HG02798 (cell line): Measurements from ENCODE around the gene TSC22D3.
A peak's percentile ranks its signal among the peaks of the same experiment; 100 is the strongest.

Experiments used
- ATAC-seq: cut with Tn5 transposase; IDR thresholded peaks from one replicate; pipeline ENCODE4 v1.9.1; 2021; ENCODE audit warnings: mild to moderate bottlenecking; ENCODE audit not compliant: unreplicated experiment, poor library complexity

TSC22D3 gene

GRCh38 chrX:107731831-107732502 is 43.6 kb downstream of the TSC22D3 start:
- no peak for ATAC-seq

GRCh38 chrX:107730991-107731766 is 44.4 kb downstream of the TSC22D3 start:
- ATAC-seq, result no peak

GRCh38 chrX:107730298-107730655 is 45.3 kb downstream of the TSC22D3 start:
- ATAC-seq, result no peak

DNA sequence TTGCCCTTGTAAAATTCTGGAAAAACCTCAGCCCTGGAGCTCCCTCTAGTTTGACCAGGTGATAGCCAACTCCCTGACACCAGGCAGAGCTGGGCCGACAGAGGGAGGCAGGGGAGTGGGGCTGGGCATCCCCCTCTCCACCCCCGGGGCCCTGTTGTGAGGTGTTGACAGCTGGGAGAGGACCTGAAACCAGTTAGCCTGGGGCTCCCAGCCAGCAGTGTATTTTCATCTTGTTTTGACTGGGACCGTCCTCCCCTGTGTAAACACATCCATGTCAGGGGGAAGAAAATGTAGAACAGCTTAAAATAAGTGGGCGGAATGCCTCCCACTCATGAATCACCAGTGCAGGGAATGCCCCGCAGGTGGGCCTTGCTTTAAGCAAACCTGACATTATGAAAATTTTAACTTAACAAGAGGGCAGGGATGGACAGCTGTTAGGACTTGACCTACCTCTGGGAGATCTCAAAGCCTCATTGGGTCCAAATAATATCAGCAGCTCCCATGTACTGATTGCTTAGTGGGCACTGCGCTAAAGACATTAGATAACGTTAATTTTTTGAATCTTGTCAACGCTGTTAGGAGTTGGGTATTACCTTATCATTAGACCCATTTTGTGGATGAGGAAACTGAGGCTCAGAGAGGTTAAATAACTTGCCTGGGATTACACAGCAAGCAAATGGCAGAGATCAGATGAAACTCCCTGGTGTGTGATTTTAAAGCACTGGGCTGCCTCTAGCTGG is 45.9 kb downstream of the TSC22D3 start:
- peak; percentile 89 for ATAC-seq

DNA sequence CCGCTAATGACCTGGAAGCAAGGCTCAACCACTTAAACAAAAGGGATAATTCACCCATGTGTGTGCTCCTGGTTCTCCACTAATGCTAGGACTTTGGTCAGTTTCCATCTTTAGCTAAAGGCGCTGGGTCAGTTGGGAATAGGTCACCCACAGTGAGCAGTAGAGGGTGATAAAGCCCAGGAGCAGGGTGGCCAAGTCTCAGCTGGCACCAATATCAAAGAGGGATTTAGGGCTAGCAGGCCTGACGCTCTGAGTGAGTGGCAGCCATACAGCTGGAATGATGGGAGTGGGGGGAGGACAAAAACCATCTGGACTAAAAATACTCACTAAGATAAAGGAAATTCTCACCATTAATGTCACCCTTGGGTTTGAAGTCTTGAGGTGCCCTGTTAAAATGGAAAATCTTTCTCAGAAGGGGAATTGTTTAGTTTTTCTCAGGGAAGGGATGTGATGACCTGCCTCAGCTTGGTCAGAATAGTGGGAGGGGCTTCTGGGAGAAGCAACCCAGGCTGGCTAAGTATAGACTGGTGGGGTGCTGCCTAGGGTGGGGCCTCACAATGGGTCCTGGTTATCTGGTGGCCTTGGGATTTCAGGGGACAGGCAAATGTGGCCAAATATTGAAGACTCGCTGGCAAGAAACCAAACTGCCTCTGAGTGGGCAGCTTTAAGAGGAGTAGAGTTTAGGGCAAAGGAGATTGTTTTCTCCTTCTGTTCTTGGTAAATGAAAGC is 47.1 kb downstream of the TSC22D3 start:
- no peak for ATAC-seq

DNA sequence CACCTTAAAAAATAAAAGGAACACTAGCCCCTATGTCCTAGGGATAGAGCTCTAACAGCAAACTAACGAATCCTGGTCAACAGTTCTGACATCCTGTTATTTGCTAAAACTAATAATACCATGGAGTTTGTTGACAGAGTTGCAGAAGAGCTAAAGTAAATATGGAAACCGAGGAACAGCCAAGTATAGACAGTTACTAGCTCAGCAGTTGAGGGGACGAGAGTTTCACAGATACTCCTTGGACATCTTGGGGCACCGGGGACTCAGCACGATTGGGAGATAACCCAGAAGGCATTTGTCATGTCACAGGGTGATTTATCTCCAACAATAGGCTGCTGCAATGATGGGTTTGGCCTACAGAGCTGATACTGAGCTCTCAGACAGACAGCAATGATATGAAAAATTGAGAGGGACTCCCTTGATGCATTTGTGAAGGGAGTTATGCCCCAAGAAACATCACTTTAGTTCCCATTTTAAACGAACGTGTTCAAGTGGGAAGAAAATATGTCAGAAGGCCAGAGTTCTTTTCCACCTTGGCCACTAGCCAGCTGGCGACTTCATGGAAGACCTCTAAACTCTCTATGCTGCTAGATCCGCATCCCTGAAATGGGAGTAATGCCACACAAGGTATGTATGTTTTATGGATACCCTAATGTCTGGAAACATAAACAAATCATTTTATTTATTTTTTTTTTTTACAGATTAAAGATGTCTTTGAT is 48.6 kb downstream of the TSC22D3 start:
- no peak for ATAC-seq

DNA sequence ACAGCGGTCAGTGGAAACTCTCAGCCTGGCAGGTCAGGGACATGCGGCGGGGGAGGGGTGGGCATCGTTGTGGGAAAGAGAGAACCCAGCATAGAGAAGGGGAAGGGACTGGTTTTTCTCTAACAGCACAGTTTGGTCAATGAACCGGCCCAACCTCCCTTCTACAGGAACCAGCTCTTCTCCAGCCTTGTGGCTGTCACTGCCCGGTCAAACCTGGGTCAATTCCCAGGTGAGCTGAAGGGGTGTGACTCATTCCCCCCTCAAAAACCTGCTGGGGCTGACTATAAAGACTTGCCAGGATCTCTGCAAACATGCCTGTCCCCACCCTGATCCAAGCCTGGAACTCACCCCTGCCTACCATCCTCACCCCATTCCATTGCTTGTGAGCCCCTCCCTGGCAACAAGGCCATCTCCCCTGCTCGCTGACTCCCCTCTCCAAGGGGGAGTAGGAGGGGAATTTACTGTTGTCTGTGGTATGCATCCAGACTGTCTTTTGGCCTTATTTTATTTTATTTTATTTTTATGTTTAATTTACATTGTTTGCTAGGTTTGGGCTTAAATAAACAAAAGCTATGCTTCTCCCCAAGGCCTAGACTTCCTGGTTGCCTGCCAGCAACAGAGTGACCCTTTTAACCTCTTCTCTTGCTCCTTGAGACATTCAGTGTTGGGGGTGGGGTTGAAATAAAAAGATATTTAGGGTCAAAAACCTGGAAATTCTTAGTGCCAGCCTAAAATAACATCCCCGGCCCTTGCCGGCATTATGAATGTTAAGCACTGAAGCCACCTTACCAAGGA is 49.6 kb downstream of the TSC22D3 start:
- ATAC-seq, result no peak

DNA sequence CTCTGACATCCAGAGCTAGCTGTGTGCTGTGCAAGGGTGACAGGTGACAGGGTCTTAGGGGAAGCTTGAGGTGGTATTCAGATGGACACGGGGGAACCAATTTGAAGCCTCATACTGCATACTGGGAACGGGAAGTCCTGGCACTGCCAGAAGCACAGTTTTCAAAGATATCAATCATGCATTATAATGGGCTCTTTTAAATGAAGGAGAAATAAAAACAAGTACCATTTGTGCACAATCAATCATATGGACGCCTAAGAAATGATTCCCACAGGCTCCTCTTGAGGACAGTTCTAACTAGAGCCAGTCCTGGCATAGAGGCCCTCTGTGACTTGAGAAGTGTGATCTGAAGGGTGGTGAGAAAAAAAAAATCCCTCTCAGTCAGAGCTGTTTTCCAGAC is 50.9 kb downstream of the TSC22D3 start:
- ATAC-seq, result no peak

- ATAC-seq, result no peak
These were observed 52.1 kb downstream of the TSC22D3 start for GRCh38 chrX:107723511-107723910.

DNA sequence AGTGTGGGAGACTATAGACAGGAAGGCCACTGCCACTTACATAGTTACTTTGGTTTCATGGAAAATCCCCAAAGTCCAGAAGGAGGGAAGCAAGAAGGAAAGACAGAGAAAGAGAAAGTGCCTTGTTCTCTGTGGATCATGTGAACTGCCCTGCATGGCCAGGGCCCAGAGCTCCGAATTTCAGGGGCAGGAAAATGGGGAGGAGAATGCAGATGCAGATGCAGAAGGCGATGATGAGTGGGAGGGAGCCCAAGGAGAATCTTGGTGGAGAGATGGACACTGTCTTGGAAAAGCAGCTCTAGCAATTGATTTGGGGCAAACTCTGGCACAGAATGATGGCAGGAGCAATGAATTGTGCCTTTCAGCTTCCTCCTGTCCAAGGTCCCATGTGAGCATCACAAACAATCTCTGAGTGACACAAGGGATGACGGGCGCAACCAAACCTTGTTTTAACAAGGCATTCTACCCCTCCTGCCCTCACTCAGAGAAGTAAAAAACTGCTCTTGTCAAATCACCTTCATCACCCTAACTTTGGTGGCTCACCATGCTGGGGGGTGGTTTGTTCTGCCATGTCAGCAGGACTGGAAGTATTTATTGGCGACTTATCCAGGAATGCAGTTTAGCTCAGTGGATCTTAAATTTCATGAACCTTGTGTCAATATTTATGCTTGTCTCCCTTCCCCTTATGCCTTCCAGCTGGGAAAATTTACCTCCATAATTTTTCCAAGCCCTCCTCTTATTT is 53.5 kb downstream of the TSC22D3 start:
- no peak for ATAC-seq

DNA sequence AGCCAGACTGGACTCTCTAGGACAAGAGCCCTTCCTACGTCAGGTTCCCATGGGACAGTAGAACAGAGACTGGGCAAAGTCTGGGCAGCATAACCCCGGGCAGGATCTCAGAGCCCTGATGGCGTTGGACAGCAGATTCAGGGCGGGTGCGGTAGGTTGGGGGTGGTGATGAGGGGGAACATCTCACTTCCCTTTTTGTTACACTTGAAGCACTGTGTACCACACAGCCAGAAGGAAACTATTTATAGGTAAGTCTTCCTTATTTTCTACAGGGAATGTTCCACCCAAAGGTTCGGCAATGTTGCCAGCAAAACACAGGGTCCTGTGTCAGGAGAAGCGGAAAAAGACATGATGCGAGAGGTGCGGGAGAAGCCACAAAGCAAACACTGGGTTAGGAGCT is 54.3 kb downstream of the TSC22D3 start:
- peak; percentile 45 for ATAC-seq

DNA sequence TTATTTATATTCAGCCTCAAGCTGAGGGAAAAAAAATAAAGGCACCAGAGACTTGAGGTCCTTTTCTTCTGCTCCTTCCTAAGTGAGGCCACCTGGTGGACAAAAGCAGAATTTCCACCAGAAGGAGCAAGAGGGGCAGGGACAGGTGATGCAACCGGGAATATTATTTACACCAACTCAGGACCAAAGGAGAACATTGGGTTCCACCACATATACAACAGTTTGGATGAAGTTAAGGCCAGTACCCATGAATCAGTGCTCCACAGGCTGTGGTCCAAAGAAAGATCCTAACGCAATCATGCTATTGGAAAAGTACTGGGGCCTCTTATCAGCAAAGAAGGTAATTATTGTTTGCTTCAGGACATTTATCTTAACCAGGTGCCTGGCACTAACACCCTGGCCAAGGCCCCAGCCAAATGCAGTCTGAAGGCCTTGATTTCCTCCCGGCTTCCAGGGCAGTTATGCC is 57.4 kb downstream of the TSC22D3 start:
- no peak for ATAC-seq

DNA sequence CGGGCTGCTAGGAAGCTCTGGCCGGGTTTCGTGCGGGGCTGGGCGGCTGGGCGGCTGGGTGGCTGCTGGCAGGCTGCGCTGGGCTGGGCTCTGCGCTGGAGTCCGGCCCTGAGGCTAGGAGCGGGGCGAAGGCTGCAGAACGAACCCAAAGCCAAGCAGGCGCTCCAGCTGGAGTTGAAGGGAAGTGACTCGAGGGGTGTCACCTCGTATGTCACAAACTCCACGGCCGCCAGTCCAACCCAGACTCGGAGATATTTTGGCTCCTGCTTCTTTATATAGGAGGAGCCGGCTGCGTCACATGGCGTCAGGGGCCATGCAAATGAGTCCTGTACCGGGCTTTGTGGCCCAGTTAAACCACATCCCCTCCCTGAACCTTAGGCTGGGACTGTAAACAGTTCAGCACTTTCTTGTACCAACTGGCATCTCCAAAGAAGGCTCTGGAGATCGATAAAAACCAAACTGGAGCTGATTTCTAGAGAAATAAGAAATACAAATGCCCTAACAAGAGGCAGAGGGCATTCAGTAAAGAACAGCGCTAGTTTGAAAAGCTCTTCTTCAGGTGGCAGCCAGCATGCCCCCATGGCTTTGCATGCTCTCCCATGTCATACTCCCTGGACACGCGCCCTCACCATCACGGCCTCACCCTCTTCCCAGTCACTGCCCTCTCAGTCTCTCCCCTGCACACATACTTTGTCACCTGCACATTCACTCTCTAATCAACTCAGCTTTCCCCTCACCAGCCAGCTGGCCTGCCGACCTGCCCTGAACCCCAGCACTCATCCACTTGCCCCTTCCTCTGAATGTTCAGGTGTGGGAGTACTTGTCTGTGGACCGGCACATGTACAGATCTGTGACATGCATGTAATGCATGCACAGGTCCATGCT is 58.5 kb downstream of the TSC22D3 start:
- peak; percentile 82 for ATAC-seq

DNA sequence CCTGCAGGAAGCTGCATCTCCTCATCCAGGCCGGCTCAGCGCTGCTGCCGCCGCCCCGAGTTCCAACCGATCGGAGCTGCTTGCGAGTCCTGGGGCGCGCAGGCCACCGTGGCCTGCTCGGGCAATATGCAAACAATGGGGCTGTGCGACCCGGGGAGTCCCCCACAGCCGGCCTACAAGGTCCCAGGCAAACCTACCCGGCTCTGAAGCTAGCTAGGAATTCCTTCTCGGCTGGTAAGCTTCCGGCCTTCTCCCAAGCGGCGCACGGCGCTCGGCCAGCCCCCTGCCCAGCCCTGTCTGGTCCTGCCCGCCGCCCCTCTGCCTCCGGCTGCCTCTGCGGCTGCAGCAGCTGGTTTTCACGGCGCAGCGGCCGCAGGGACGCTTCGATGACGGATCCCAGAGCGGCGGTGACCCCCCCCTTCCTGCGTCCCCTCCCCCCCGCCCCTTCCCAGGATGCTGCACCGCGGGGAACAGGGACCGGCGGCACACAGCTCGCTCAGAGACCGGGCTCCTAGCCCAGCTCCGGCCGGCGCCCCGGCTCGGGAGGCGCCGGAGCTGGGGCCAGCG is 59.4 kb downstream of the TSC22D3 start:
- ATAC-seq, result peak; percentile 33

GRCh38 chrX:107715331-107716117 is 60.1 kb downstream of the TSC22D3 start:
- ATAC-seq, result no peak

GRCh38 chrX:107714206-107714891 is 61.2 kb downstream of the TSC22D3 start:
- ATAC-seq, result no peak
